Kidney epithelial cell (primary cell): ENCODE measurements around the gene SND1. TPM values are rescaled to one million over a fixed set of nuclear protein-coding genes. Genes with fewer than 3 reads are reported as not detected.
"Not testable (repeated sequence)": the region's sequence is repeated elsewhere in the genome, so short reads cannot be mapped to it uniquely, and the experiment has no call there.

Experiments used
- DNase-seq: peaks from one replicate; pipeline ENCODE4 v3.0.0-alpha.2; 2010; ENCODE audit warnings: low read depth
- H3K27me3 ChIP-seq: 2 replicates; pipeline ENCODE4 v1.6.0; 2011; ENCODE audit warnings: low read length; ENCODE audit not compliant: control insufficient read depth, insufficient read depth
- H3K36me3 ChIP-seq: 2 replicates; pipeline ENCODE4 v1.5.1; 2011; ENCODE audit warnings: low read length; ENCODE audit not compliant: control insufficient read depth, insufficient read depth
- H3K4me3 ChIP-seq: 2 replicates; pipeline ENCODE4 v1.5.1; 2011; ENCODE audit warnings: low read depth, mild to moderate bottlenecking, control low read depth, low read length
- CTCF ChIP-seq: IDR thresholded peaks from 2 replicates; pipeline ENCODE4 v1.5.1; 2011; ENCODE audit warnings: mild to moderate bottlenecking, moderate library complexity, low read length, control low read depth, inconsistent platforms; ENCODE audit not compliant: insufficient read depth, poor library complexity, severe bottlenecking
- total RNA-seq: library from RNA; depleted of rRNA; stranded (reverse); fragments of >200 nt; gene quantifications from 2 replicates; pipeline ENCODE4 v1.2.3, GENCODE V29; 2015

SND1 gene
- total RNA-seq, 1 donor from 2014 or later: 257 TPM

- no peak for DNase-seq
- H3K4me3 ChIP-seq: no peak overlapping the region
- no peak for TF ChIP-seq CTCF
- H3K27me3 ChIP-seq: no peaks in the 10 kb centered on the region
- no peaks in the 10 kb centered on the region for H3K36me3 ChIP-seq
These were observed 309.9 kb downstream of the SND1 start for GRCh38 chr7:127961786-127962453.

- H3K27me3 ChIP-seq: no peaks in the 10 kb centered on the region
- TF ChIP-seq CTCF: no peak
- H3K36me3 ChIP-seq: no peaks in the 10 kb centered on the region
- DNase-seq: no peak
- no peak overlapping the region for H3K4me3 ChIP-seq
These were observed 310.8 kb downstream of the SND1 start for GRCh38 chr7:127962589-127963361.

- DNase-seq, H3K36me3 ChIP-seq, H3K27me3 ChIP-seq, H3K4me3 ChIP-seq: not testable (repeated sequence)
These were observed 311.9 kb downstream of the SND1 start for GRCh38 chr7:127963850-127964249.

- Histone ChIP-seq H3K4me3 (no peak overlapping the region), H3K27me3 (no peaks in the 10 kb centered on the region), H3K36me3 (no peaks in the 10 kb centered on the region)
- no peak for TF ChIP-seq CTCF
- no peak for DNase-seq
These were observed 315.3 kb downstream of the SND1 start for GRCh38 chr7:127967281-127967680.

GRCh38 chr7:127968547-127968946, 316.6 kb downstream of the SND1 start:
- Histone ChIP-seq H3K4me3 (no peak overlapping the region), H3K27me3 (no peaks in the 10 kb centered on the region), H3K36me3 (no peaks in the 10 kb centered on the region)
- TF ChIP-seq CTCF: no peak
- no peak for DNase-seq

GRCh38 chr7:127973832-127974231, 321.8 kb downstream of the SND1 start:
- Histone ChIP-seq H3K36me3 (no peaks in the 10 kb centered on the region), H3K4me3 (no peak overlapping the region), H3K27me3 (no peaks in the 10 kb centered on the region)
- no peak for DNase-seq
- TF ChIP-seq CTCF: no peak
